GM12878 (cell line): Measurements from ENCODE around the gene CXCR6.

ENCODE experiments used
- BHLHE40 ChIP-seq, 2 experiments: fragments of 450-650 bp in 1 of 2; IDR thresholded peaks; 2 replicates each; pipeline ENCODE4 v1.6.1; 2011 to 2017; ENCODE audit warnings: low read depth in 2 of 2, borderline replicate concordance in 1 of 2, improper control_type of control experiment in 1 of 2, low read length in 1 of 2, mild to moderate bottlenecking in 1 of 2
- CBX5 ChIP-seq: sonication (generic); IDR thresholded peaks from 2 replicates; pipeline ENCODE4 v1.6.1; 2016; ENCODE audit warnings: low read depth, moderate library complexity, mild to moderate bottlenecking, inconsistent platforms
- CTCF ChIP-seq, 3 experiments: IDR thresholded peaks in 2 of 3; conservative IDR thresholded peaks in 1 of 3; 2 replicates each; pipeline ENCODE4 v1.5.1; 2011; ENCODE audit warnings: low read depth in 3 of 3, low read length in 3 of 3, mild to moderate bottlenecking in 3 of 3, control low read depth in 2 of 3, moderate library complexity in 2 of 3, inconsistent platforms in 1 of 3, mixed read lengths in 1 of 3; ENCODE audit not compliant: control insufficient read depth in 2 of 3, insufficient read depth in 1 of 3; ENCODE audit errors: extremely low read depth in 1 of 3
- DPF2 ChIP-seq: fragments of 450-650 bp; IDR thresholded peaks from 2 replicates; pipeline ENCODE4 v1.6.1; 2017; ENCODE audit warnings: mild to moderate bottlenecking
- JUND ChIP-seq: IDR thresholded peaks from 2 replicates; pipeline ENCODE4 v1.6.1; 2012; ENCODE audit warnings: low read depth, mild to moderate bottlenecking, low read length, improper control_type of control experiment, moderate library complexity
- PKNOX1 ChIP-seq: fragments of 450-650 bp; IDR thresholded peaks from 2 replicates; pipeline ENCODE4 v1.6.1; 2016; ENCODE audit warnings: mild to moderate bottlenecking
- POLR2A ChIP-seq: IDR thresholded peaks from 2 replicates; pipeline ENCODE4 v1.6.1; 2011; ENCODE audit warnings: low read depth, mild to moderate bottlenecking, low read length
- RCOR1 ChIP-seq: conservative IDR thresholded peaks from 2 replicates; pipeline ENCODE4 v1.6.1; 2012; ENCODE audit warnings: low read depth, low read length, improper control_type of control experiment
- SIN3A ChIP-seq: IDR thresholded peaks from 2 replicates; pipeline ENCODE4 v1.6.1; 2012; ENCODE audit warnings: low read depth, low read length, improper control_type of control experiment
- SMC3 ChIP-seq: IDR thresholded peaks from 2 replicates; pipeline ENCODE4 v1.6.1; 2011; ENCODE audit warnings: low read length, improper control_type of control experiment, borderline replicate concordance
- ZBTB33 ChIP-seq: fragments of 450-650 bp; IDR thresholded peaks from 2 replicates; pipeline ENCODE4 v1.6.1; 2017; ENCODE audit warnings: mild to moderate bottlenecking
- ZNF24 ChIP-seq: fragments of 450-650 bp; IDR thresholded peaks from 2 replicates; pipeline ENCODE4 v1.6.1; 2017; ENCODE audit warnings: antibody characterized with exemption, mild to moderate bottlenecking
- ZNF274 ChIP-seq: IDR thresholded peaks from one replicate; pipeline ENCODE4 v1.8.0; 2011; ENCODE audit not compliant: insufficient read length, insufficient read depth

- TF ChIP-seq SMC3: no peak
- no peak for TF ChIP-seq PKNOX1
- no peak for TF ChIP-seq CTCF (IDR thresholded peaks at IDR 0.05 in 2 of 3, conservative IDR thresholded peaks at IDR 0.05 in 1 of 3; ENCODE audit: control insufficient read depth in 2 of 3, extremely low read depth in 1 of 3, insufficient read depth in 1 of 3, low read depth in 3 of 3, low read length in 3 of 3)
- no peak for TF ChIP-seq DPF2
- no peak for TF ChIP-seq ZNF24
- no peak for TF ChIP-seq ZNF274
- TF ChIP-seq ZBTB33: no peak
- no peak for TF ChIP-seq SIN3A
- TF ChIP-seq RCOR1: no peak
- no peak for TF ChIP-seq JUND
- TF ChIP-seq CBX5: no peak
- no peak for TF ChIP-seq BHLHE40 (IDR thresholded peaks at IDR 0.05; ENCODE audit: borderline replicate concordance in 1 of 2, low read depth in 2 of 2, low read length in 1 of 2)
- no peak for TF ChIP-seq POLR2A
Observed at GRCh38 chr3:45932112-45932511, 11.2 kb upstream of the CXCR6 start.
